GM12864 (cell line): ENCODE data around the gene EQTN.

Experiments
- DNase-seq: peaks from one replicate; pipeline ENCODE4 v3.0.0-alpha.2; 2011; ENCODE audit warnings: low read depth
- H3K4me3 ChIP-seq: 2 replicates; pipeline ENCODE4 v1.5.1; 2011; ENCODE audit warnings: mild to moderate bottlenecking, low read depth, low read length, control low read depth
- TF ChIP-seq, protein P1 (sequence below): IDR thresholded peaks from 2 replicates; pipeline ENCODE4 v1.5.1; 2011; ENCODE audit warnings: low read depth, mild to moderate bottlenecking, moderate library complexity, low read length, control low read depth, inconsistent platforms; ENCODE audit errors: missing control alignments

EQTN gene

DNA sequence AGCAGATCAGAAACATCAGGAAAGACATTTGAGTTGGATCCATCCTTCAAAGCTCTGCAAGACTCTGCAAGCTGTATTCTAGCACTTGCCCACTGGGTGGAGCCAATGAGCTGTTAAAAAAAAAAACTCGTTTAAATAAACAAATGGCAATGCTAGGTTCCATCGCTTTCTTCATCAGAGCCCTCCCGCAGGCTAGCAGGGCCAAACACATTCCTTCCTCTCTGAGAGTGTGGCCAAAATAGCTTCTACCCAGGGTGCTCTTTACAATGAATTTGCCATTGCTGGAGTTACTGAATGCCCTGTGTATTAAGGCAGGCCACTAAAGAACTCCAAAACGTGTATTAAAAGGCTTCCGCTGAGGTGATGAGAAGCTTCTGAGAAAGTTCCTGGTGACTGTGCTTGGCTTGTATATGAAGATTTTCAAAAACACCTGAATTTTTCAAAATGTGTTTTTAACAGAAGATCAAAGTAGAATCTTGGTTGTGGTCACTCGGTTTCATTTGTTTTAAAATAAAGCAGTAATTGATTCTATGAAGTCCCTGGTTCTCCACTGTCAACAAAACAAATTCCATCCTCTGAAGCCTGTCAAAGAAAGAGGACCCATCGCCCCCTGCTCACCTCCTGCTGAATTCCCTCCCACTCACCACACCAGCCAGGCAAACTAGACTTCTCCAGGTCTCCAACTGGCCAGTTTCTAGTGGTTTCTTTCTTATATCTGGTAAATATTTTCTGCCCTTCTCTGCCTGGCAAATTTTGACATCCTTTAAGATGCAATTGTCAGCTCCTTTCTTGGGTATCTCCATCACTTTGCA is 36.5 kb upstream of the EQTN start:
- H3K4me3 ChIP-seq: no peak overlapping the region
- peak; percentile 55 for DNase-seq
- TF ChIP-seq, protein P1, sequence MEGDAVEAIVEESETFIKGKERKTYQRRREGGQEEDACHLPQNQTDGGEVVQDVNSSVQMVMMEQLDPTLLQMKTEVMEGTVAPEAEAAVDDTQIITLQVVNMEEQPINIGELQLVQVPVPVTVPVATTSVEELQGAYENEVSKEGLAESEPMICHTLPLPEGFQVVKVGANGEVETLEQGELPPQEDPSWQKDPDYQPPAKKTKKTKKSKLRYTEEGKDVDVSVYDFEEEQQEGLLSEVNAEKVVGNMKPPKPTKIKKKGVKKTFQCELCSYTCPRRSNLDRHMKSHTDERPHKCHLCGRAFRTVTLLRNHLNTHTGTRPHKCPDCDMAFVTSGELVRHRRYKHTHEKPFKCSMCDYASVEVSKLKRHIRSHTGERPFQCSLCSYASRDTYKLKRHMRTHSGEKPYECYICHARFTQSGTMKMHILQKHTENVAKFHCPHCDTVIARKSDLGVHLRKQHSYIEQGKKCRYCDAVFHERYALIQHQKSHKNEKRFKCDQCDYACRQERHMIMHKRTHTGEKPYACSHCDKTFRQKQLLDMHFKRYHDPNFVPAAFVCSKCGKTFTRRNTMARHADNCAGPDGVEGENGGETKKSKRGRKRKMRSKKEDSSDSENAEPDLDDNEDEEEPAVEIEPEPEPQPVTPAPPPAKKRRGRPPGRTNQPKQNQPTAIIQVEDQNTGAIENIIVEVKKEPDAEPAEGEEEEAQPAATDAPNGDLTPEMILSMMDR: peak; percentile 79

DNA sequence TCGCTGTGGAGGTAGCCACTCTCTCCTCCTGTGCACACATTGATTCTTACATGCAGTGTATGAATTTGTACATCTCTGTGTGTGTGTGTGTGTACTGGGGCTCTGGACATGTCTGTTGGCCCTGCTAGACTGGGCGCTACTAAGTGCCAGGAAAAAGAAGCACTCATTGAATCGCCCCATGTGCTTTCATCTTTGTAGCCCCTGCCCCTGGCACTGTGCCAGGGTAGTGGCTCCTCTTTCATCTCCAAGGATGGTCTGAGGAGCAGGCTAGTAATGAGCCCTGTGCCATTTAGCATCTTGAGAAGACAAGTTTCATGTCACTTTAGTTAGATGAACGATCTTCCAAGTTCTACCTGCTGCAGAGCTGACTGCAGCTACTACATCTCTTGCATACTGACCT is 34.4 kb upstream of the EQTN start:
- no peak for DNase-seq
- TF ChIP-seq, protein P1: no peak
- no peak overlapping the region for H3K4me3 ChIP-seq

DNA sequence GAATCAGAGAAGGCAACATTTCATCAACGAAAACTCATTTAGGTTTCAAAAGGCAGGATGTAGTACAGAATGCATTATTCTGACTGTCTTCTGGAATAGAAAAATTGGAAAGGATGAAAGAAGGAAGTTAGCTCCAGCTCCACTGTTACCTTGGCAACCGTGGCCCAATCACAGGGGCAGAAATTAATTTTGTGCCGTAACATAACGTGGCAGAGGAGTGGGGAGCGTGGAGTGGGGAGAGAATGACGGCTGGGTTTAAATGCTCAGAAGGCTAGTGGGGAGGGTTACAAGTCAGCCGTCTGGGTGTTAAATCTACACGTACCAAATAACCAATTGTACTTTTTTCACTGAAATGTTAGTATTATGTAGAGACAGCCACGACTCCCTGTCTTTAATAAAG is 32.3 kb upstream of the EQTN start:
- TF ChIP-seq, protein P1: no peak
- no peak overlapping the region for H3K4me3 ChIP-seq
- DNase-seq: no peak

DNA sequence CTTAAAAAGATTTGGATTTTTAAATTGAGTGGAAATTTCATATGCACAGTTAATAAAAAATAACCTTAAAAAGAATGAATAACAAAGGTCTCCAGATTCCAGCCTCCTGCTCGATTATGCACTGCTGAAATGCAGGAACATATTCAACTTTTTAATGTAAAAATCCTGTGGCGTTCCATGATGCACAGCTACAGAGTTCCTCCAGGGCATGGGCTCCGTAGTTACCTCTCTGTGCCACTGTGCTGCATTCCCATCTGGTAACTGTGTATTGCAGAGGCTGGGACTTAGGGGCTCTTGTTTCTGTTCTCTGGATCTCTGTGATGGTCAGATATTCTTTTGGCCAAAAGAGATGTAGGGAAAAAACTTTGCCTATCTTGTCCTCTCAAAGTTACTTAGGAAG is 31.5 kb upstream of the EQTN start:
- no peak overlapping the region for H3K4me3 ChIP-seq
- no peak for DNase-seq
- TF ChIP-seq, protein P1: no peak

DNA sequence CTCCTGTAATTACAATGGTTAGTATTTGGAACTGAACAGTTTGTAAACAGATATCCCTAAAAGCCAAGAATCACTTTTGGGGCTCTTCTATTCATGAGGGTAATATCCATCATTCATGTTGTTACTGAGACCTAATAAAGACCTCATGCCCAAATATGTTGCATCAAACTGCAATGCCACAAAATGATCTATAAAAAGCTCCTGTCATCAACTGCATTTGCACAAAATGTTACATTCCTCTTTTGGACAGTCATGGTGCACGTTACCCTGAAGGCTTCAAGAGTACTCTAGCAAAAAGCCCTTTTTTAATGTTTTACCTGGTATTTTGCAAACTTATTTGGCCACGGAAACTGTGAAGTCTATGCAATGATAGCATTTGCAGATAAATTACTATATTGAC is 14.2 kb upstream of the EQTN start:
- no peak for DNase-seq
- H3K4me3 ChIP-seq: no peak overlapping the region
- TF ChIP-seq, protein P1: no peak

DNA sequence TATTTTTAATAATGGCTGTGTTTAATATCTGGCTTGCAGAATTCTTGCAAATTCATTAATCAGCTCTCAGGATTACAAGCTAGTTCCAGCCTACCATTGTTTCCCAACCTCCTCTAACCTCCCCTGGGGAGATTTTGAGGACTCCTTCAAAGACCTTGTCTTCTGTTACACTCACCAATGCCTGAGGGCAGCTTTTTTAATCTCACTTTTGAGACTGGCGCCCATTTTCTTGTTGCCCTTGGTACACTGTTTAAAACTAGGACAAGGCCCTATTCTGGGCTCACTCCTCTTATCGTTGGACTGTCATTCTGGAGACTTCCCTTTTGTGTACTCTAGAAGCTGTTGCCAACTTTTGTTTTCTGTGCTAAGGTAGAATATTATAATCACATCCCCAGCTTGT is 13.6 kb upstream of the EQTN start:
- H3K4me3 ChIP-seq: no peak overlapping the region
- TF ChIP-seq, protein P1: no peak
- no peak for DNase-seq

DNA sequence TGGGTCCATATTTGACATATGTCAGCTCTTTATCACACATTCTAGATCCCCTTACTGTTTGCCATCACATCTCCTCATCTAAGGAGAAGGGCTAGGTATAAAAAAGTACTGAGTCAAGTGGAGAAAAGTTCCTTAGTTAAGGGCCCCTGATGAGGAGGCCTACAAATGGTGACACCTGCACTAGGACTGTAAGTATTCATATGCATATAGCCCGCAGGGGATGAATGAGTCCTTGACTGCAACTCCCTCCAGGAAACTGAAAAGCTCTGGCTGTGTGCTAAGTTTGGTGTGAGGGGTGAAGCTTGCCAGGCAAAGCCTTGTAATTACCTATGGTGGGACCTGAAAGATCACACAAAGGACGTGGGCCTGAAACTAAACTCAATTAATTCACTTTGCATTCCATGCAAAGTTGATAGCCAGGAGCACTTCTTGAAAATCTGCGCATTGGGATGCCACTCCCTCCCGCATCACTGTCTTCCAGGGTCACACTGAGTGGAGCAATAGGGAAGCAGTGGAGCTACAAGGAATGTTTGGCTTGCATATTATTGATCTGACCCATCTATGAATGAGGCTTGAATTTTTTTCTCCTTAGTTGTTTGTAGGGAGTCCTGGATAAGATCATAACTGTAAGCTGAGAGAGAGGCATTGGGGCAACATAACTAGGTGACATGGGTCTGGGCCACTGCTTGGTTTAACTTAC is 11.9 kb upstream of the EQTN start:
- DNase-seq: no peak
- no peak overlapping the region for H3K4me3 ChIP-seq
- TF ChIP-seq, protein P1: no peak
